HuH-7.5 (cell line): ENCODE data around the gene ELFN2.
"Not testable (repeated sequence)": the region's sequence is repeated elsewhere in the genome, so short reads cannot be mapped to it uniquely, and the experiment has no call there.

Experiments
- DNase-seq: peaks from one replicate; pipeline ENCODE4 v3.0.0; 2011; ENCODE audit warnings: low spot score

The ELFN2 gene, protein sequence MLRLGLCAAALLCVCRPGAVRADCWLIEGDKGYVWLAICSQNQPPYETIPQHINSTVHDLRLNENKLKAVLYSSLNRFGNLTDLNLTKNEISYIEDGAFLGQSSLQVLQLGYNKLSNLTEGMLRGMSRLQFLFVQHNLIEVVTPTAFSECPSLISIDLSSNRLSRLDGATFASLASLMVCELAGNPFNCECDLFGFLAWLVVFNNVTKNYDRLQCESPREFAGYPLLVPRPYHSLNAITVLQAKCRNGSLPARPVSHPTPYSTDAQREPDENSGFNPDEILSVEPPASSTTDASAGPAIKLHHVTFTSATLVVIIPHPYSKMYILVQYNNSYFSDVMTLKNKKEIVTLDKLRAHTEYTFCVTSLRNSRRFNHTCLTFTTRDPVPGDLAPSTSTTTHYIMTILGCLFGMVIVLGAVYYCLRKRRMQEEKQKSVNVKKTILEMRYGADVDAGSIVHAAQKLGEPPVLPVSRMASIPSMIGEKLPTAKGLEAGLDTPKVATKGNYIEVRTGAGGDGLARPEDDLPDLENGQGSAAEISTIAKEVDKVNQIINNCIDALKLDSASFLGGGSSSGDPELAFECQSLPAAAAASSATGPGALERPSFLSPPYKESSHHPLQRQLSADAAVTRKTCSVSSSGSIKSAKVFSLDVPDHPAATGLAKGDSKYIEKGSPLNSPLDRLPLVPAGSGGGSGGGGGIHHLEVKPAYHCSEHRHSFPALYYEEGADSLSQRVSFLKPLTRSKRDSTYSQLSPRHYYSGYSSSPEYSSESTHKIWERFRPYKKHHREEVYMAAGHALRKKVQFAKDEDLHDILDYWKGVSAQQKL

DNA sequence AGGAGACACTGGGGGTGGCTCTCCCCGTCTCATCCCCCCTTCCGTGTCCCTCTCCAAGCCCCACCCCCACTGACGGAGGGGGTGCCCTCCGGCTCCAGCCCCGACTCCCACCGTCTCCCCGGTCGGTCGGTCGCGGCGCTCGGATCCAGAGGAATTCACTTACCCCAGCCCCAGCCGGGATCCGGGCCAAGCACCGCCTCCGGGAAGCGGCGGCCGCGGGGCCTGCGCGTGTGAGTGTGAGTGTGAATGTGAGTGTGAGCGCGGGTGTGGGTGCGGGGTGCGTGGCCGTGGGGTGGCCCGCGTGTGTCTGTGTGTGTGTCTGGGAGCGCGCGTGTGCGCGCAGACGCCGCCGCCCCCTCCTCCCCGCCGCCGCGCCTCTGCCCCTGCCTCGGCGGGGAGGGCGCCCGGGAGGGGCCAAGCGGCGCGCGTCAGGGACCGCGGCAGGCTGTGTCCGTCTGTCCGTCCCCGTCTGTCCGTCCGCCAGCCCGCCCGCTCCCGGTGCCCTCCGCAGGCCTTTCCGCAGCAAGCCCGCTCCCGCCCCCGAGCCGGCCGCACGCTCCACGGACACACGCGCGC, at the start of gene ELFN2:
Gene ELFN2 (minus strand): TSS at position 345 of the 576 bp plus-strand sequence. CDS start 51,945 bp downstream, outside the sequence.
- peak; percentile 62 for DNase-seq

DNA sequence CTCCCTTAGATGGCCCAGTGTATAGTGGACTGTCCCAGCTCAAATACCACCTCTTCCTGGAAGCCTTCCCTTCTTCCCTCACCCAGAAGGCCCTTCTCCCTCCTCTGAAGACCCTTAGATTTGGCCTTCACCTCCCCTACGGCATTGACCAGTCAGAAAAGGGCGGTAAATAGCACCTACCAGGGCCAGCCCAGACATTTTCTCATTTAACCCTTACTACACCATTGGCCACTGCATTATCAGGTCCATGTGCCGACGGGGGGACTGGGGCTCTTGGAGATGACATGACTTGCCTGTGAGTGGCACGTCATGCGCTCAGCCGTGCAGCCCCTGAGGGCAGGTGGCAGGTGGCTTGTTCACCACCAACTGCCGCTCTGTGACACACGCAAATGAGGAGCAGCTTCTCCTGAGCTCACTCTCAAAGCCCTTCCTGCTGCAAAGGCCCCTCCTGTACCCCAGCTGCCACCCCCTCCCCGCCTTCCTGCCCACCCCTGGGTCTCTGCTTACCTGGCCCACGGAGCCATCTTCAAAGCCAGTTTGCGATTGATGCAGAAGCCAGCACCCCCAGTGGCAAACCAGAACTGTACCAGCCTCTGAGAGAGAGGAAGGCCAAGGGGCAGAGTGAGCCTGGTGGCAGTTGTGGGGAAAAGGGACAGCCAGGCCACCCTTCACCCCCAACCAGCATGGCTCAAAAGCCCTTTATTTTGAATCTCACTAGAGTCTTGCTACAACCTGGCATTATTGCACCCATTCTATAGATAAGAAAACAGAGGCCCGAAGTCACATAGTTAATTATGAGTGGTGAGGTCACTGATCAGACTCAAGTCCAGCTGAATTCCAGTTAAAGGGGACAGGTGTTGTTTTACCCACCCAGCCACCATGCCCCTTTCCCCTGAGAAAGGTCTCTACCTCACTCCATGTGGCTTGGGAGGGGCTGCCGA, 49.4 kb upstream of the ELFN2 start:
- no peak for DNase-seq

- no peak for DNase-seq
Measured at GRCh38 chr22:37474447-37475090, 47.3 kb upstream of the ELFN2 start.

- DNase-seq = no peak
Measured at GRCh38 chr22:37473437-37473946, 46.2 kb upstream of the ELFN2 start.

GRCh38 chr22:37472418-37473006, 45.2 kb upstream of the ELFN2 start:
- DNase-seq = peak; percentile 81

DNA sequence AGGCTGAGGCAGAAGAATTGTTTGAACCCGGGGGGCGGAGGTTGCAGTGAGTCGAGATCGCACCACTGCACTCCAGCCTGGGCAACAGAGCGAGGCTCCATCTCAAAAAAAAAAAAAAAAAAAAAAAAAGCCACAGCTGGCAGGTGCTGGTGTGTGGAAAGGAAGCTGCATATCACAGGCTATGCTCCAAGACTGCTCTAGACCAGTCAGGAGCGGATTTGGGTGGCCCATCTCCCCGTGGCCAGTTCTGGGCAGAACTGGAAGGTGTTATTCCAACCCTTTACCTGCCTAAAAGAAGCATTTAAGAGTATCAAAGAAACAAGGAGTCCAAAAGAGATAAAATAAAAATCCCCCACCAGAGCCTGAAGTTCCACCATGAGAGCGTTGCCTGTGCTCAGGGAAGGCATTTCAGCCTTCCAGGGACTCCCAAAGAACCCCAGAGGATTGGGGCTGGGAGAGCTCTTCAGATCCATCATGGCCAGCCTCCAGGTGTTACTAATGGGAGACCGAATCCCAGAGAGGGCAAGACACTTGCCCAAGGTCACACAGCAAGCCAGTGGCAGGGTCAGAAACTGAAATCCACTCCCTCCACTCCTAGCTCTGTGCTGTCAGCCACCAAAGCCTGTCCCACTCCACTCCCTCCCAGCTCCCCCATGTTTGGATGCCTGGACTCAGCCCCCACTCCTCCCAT, 44.6 kb upstream of the ELFN2 start:
- no peak for DNase-seq

- DNase-seq = no peak
Measured at GRCh38 chr22:37470087-37470445, 42.8 kb upstream of the ELFN2 start.

DNA sequence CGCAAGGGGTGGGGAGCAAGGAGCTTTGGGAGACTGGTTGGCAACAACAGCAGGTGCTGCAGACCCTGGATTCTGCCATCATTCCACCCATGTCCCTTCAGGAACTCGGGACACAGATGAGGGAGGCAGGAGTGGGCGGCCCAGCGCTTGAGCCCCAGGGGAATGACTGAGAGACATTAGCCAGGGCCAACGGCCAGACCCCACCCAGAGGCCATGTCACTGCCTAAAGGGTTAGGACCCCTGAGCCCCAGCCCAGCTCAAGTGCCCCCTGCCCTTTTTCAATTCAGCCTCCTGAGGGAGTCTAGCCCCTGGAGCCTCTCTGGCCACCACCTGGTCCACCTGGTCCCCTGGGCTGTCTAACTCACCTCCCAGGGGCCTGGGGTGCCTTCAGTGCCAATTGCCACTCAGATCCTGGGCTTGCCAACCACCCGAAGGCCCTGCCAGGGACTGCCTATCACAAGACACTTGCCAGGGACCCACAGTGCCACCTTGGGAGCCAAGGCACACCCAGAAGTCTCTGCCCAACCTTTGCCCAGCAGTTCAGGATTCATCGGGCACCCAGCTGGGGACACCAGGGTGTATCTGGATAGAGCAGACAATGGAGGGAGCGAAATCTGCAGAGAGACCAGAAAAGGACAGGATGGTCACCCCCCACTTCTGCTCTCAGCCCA, 42.3 kb upstream of the ELFN2 start:
- no peak for DNase-seq

DNA sequence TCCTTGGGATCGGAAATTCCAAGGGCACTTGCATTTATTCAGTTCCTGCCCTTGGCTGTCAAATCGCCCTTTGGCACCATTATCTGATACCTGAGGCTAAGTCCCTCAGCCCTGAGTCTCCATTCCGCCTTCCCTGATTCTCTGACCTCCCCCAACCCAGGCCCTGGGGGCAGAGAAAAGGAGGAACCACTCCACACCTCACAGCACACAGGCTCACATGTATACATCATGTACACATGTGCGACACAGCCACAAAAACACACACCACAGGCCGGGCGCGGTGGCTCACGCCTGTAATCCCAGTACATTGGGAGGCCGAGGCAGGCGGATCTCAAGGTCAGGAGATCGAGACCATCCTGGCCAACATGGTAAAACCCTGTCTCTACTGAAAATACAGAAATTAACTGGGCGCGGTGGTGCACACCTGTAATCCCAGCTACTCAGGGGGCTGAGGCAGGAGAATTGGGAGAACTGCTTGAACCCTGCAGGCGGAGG, 41.0 kb upstream of the ELFN2 start:
- DNase-seq = not testable (repeated sequence)

DNA sequence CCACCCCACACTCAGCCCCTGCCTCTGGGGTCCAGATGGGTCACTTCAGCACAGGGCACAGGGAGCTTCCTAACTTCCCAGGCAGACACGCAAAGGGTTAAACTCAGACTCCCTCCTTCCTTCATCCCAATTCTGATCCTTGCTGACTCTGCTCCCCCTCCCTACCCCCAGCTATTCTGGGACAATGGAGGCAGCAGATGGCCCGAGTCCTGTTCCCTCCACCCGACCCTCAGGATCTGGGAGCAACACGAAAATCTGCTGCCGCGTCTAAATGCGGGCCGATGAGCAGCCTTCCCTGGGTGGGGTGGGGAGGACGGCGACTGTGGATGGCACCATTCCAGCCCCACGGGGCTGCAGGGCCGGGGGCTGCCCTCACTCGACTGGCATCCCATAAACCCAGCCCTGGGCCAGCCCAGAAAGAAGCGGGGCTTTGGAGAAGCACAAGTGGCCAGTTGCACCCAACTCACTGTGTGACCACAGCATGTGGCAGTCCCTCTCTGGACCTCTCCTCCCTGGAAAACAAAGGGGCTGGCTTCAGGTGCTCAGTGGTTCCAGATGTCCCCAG, 40.2 kb upstream of the ELFN2 start:
- no peak for DNase-seq

- DNase-seq = no peak
Measured at GRCh38 chr22:37464181-37464580, 36.9 kb upstream of the ELFN2 start.

- DNase-seq = peak; percentile 46
Measured at GRCh38 chr22:37462983-37463382, 35.7 kb upstream of the ELFN2 start.

- DNase-seq = no peak
Measured at GRCh38 chr22:37462436-37462835, 35.2 kb upstream of the ELFN2 start.

DNA sequence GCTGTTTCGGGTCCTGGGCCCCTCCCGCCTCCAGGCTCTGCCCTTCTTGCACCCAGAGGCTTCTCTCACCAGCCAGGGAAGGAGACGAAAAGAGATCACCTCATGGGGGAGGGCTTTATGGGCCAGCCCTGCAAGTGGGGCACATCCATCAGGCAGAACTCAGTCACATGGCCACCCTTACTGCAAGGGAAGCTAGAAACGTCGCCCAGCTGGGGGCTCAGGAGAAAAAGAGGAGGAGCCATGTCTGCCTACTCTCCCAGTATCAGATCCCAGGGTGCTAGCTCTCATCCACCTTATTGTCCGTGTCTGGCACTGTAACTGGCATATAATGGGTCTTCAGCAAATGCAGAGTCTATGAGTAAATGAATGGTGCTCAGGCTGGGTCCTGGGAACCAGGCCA, 34.7 kb upstream of the ELFN2 start:
- no peak for DNase-seq

DNA sequence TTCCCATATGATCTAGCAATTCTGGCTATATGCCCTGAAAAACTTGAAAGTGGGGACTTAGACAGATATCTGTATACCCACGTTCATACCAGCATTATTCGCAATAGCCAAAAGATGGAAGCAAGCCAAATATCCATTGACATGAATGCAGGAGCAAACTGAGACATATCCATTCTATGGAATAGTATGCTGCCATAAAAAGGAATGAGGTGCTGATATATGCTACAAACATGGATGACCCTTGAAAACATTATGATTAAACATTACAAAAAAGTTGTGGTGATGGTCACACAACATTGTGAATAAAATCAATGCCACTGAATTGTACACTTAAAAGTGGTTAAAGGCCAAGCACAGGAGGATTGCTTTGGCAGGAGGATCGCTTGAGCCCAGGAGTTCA, 33.4 kb upstream of the ELFN2 start:
- DNase-seq = no peak

- DNase-seq = no peak
Measured at GRCh38 chr22:37459206-37459605, 31.9 kb upstream of the ELFN2 start.

GRCh38 chr22:37457093-37457893, 30.0 kb upstream of the ELFN2 start:
- DNase-seq = peak; percentile 78

DNA sequence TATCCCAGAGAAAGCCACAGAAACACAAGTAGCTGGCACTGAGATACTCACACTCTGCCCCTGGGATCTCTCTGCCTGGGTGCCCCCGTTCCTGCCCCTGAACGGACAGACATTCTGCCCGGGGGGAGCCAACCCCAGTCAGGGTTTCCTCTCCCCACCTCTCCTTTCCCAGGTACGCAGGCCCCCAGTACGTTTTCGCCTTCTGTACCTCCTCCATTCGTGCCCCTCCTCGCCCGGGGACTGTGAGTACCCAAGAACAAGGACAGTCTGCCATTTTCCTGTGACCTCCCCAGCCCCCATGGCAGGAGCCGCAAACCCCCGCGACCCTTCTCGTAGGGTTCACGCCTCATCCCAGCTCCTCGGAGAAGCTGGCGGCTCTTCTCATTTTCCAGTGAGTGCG, 29.1 kb upstream of the ELFN2 start:
- no peak for DNase-seq
